ENCODE measurements around the gene ANKRD63. TPM values are rescaled to one million over a fixed set of nuclear protein-coding genes. Genes with fewer than 3 reads are reported as not detected.

ANKRD63 gene
- total and polyA plus RNA-seq, 7 donors: 1.6 TPM; not detected in 6

- peaks cover 9 to 16% (median 10%) of the 10 kb centered on the region in 3 donors for H3K27me3 ChIP-seq
- H3K27ac ChIP-seq: no peak overlapping the region
- no peak for TF ChIP-seq POLR2A (IDR thresholded peaks at IDR 0.05)
- no peak for TF ChIP-seq CTCF (IDR thresholded peaks at IDR 0.05)
- no peak for TF ChIP-seq EP300 (IDR thresholded peaks at IDR 0.05)
- no peak for TF ChIP-seq POLR2AphosphoS5 (IDR thresholded peaks at IDR 0.05)
- H3K36me3 ChIP-seq: no peaks in the 10 kb centered on the region
- WGBS, 2 donors: 88% methylated on average over 3 of the region's 3 CpGs
- no peak for DNase-seq
- H3K9me3 ChIP-seq: no peaks in the 10 kb centered on the region
- intact Hi-C loops (cut with DNase I): no loop called here
- H3K4me1 ChIP-seq: peaks cover 0 to 43% (median 35%) of the 10 kb centered on the region in 4 donors
- no peak overlapping the region for H3K4me3 ChIP-seq
These were observed 4.6 kb upstream of the ANKRD63 start for GRCh38 chr15:40287505-40287904.

- WGBS, 2 donors: 82% methylated on average over 7 of the region's 7 CpGs
- no peak for DNase-seq
- intact Hi-C loops (cut with DNase I): no loop called here
- Histone ChIP-seq H3K27me3 (peaks cover 14 to 23% (median 16%) of the 10 kb centered on the region in 3 donors), H3K27ac (no peak overlapping the region), H3K9me3 (no peaks in the 10 kb centered on the region), H3K4me1 (peaks cover 0 to 49% (median 42%) of the 10 kb centered on the region in 4 donors), H3K4me3 (no peak overlapping the region), H3K36me3 (no peaks in the 10 kb centered on the region)
- TF ChIP-seq EP300 (IDR thresholded peaks at IDR 0.05) (no peak), POLR2A (IDR thresholded peaks at IDR 0.05) (no peak), CTCF (IDR thresholded peaks at IDR 0.05) (no peak), POLR2AphosphoS5 (IDR thresholded peaks at IDR 0.05) (no peak)
These were observed 3.9 kb upstream of the ANKRD63 start for GRCh38 chr15:40286794-40287193.

- Histone ChIP-seq H3K36me3 (no peaks in the 10 kb centered on the region), H3K9me3 (no peaks in the 10 kb centered on the region), H3K27me3 (peaks cover 21 to 30% (median 23%) of the 10 kb centered on the region in 3 donors), H3K4me3 (no peak overlapping the region), H3K4me1 (peaks cover 0 to 49% (median 41%) of the 10 kb centered on the region in 4 donors), H3K27ac (no peak overlapping the region)
- intact Hi-C loops (cut with DNase I): no loop called here
- 90 to 91% methylated on average over 7 of the region's 7 CpGs for WGBS, 2 donors
- DNase-seq: no peak
- TF ChIP-seq EP300 (IDR thresholded peaks at IDR 0.05): no peak
- no peak for TF ChIP-seq POLR2A (IDR thresholded peaks at IDR 0.05)
- no peak for TF ChIP-seq POLR2AphosphoS5 (IDR thresholded peaks at IDR 0.05)
- no peak for TF ChIP-seq CTCF (IDR thresholded peaks at IDR 0.05)
These were observed 3.2 kb upstream of the ANKRD63 start for GRCh38 chr15:40286061-40286532.

GRCh38 chr15:40285554-40286011 is 2.7 kb upstream of the ANKRD63 start:
- no peak for TF ChIP-seq POLR2AphosphoS5 (IDR thresholded peaks at IDR 0.05)
- no peak for TF ChIP-seq CTCF (IDR thresholded peaks at IDR 0.05)
- no peak for TF ChIP-seq POLR2A (IDR thresholded peaks at IDR 0.05)
- peak overlapping the region in 3 of 4 donors; percentile 18 to 59 (median 23) for H3K27ac ChIP-seq
- no peak for DNase-seq
- H3K4me1 ChIP-seq: peaks cover 0 to 45% (median 36%) of the 10 kb centered on the region in 4 donors
- 59 to 60% methylated on average over 1 of the region's 1 CpG for WGBS, 2 donors
- peaks cover 26 to 35% (median 28%) of the 10 kb centered on the region in 3 donors for H3K27me3 ChIP-seq
- intact Hi-C loops (cut with DNase I): no loop called here
- H3K36me3 ChIP-seq: no peaks in the 10 kb centered on the region
- no peaks in the 10 kb centered on the region for H3K9me3 ChIP-seq
- no peak overlapping the region for H3K4me3 ChIP-seq

- DNase-seq: no peak
- H3K4me3 ChIP-seq: no peak overlapping the region
- 92 to 95% methylated on average over 4 of the region's 4 CpGs for WGBS, 2 donors
- peaks cover 0 to 41% (median 35%) of the 10 kb centered on the region in 4 donors for H3K4me1 ChIP-seq
- intact Hi-C loops (cut with DNase I): no loop called here
- no peaks in the 10 kb centered on the region for H3K36me3 ChIP-seq
- peak overlapping the region in 3 of 4 donors; percentile 18 to 59 (median 23) for H3K27ac ChIP-seq
- no peaks in the 10 kb centered on the region for H3K9me3 ChIP-seq
- H3K27me3 ChIP-seq: peaks cover 28 to 40% (median 32%) of the 10 kb centered on the region in 3 donors
- no peak for TF ChIP-seq EP300 (IDR thresholded peaks at IDR 0.05)
- peak in 1 of 4 donors; percentile 72 for TF ChIP-seq POLR2AphosphoS5 (IDR thresholded peaks at IDR 0.05)
These were observed 2.3 kb upstream of the ANKRD63 start for GRCh38 chr15:40285151-40285550.

Data from sigmoid colon (tissue), 7 donors.